GM12892 (cell line): ENCODE measurements around the gene SERPINB2. TPM values are rescaled to one million over a fixed set of nuclear protein-coding genes. Genes with fewer than 3 reads are reported as not detected.

ENCODE experiments used
- DNase-seq: peaks from one replicate; pipeline ENCODE4 v3.0.0; 2011; ENCODE audit not compliant: insufficient read length
- FAIRE-seq: peaks from 2 replicates; lab custom pipeline; 2011; peaks lifted over from hg19 to GRCh38; lab: Jason Lieb, UNC
- POLR2A ChIP-seq: IDR thresholded peaks from 2 replicates; pipeline ENCODE4 v1.6.1; 2011; ENCODE audit warnings: low read depth, low read length, control low read depth
- POLR2AphosphoS5 ChIP-seq: IDR thresholded peaks from 2 replicates; pipeline ENCODE4 v1.6.1; 2011; ENCODE audit warnings: low read depth, low read length, control low read depth
- TAF1 ChIP-seq: IDR thresholded peaks from 2 replicates; pipeline ENCODE4 v1.6.1; 2011; ENCODE audit warnings: low read depth, mild to moderate bottlenecking, control low read depth, low read length, borderline replicate concordance
- polyA plus RNA-seq: library from polyadenylated mRNA; unstranded; fragments of >200 nt; gene quantifications from one replicate; pipeline ENCODE4 v1.2.1, GENCODE V29; 2012; ENCODE audit warnings: missing spikeins, inconsistent platforms; ENCODE audit not compliant: missing spikeins

SERPINB2 gene
- 0.55 TPM for polyA plus RNA-seq

GRCh38 chr18:63887424-63887823 is at the start of gene SERPINB2:
Gene SERPINB2, plus strand, starts transcription at chr18:63887705. Its CDS starts 3,740 bp downstream, at chr18:63891445.
- TF ChIP-seq POLR2AphosphoS5 (no peak), POLR2A (no peak), TAF1 (no peak)
- no peak for DNase-seq
- FAIRE-seq, result no peak

- no peak for FAIRE-seq
- no peak for DNase-seq
- TF ChIP-seq POLR2A, result no peak
- no peak for TF ChIP-seq POLR2AphosphoS5
- TF ChIP-seq TAF1, result no peak
These were observed 44.5 kb upstream of the SERPINB2 start for GRCh38 chr18:63843008-63843407.

GRCh38 chr18:63844254-63844653 is 43.3 kb upstream of the SERPINB2 start:
- FAIRE-seq, result peak; percentile 14
- DNase-seq, result no peak

GRCh38 chr18:63848159-63848558 is 39.3 kb upstream of the SERPINB2 start:
- peak; percentile 75 for FAIRE-seq

More at GRCh38 chr18:63844254-63844653, 43.3 kb upstream of the SERPINB2 start:
- no peak for TF ChIP-seq TAF1
- TF ChIP-seq POLR2AphosphoS5, result no peak
- no peak for TF ChIP-seq POLR2A

GRCh38 chr18:63850020-63850419 is 37.5 kb upstream of the SERPINB2 start:
- FAIRE-seq, result no peak
- TF ChIP-seq POLR2AphosphoS5 (no peak), POLR2A (no peak), TAF1 (no peak)
- no peak for DNase-seq

More at GRCh38 chr18:63848159-63848558, 39.3 kb upstream of the SERPINB2 start:
- TF ChIP-seq POLR2AphosphoS5 (no peak), POLR2A (no peak), TAF1 (no peak)
- DNase-seq, result no peak

GRCh38 chr18:63850636-63851035 is 36.9 kb upstream of the SERPINB2 start:
- no peak for TF ChIP-seq TAF1
- TF ChIP-seq POLR2AphosphoS5, result no peak
- no peak for TF ChIP-seq POLR2A
- no peak for FAIRE-seq
- no peak for DNase-seq

GRCh38 chr18:63858456-63858855 is 29.0 kb upstream of the SERPINB2 start:
- no peak for FAIRE-seq
- no peak for DNase-seq

GRCh38 chr18:63859781-63860475 is 27.6 kb upstream of the SERPINB2 start:
- no peak for FAIRE-seq
- no peak for TF ChIP-seq TAF1
- TF ChIP-seq POLR2AphosphoS5, result no peak
- TF ChIP-seq POLR2A, result no peak
- DNase-seq, result no peak

More at GRCh38 chr18:63858456-63858855, 29.0 kb upstream of the SERPINB2 start:
- TF ChIP-seq POLR2A (no peak), POLR2AphosphoS5 (no peak), TAF1 (no peak)

- TF ChIP-seq POLR2A, result no peak
- TF ChIP-seq TAF1, result no peak
- no peak for TF ChIP-seq POLR2AphosphoS5
- DNase-seq (no peak), FAIRE-seq (no peak)
These were observed 27.0 kb upstream of the SERPINB2 start for GRCh38 chr18:63860531-63860930.

GRCh38 chr18:63867368-63868125 is 20.0 kb upstream of the SERPINB2 start:
- no peak for FAIRE-seq
- no peak for DNase-seq
- TF ChIP-seq TAF1, result no peak
- no peak for TF ChIP-seq POLR2AphosphoS5
- TF ChIP-seq POLR2A, result no peak

GRCh38 chr18:63868546-63868945 is 19.0 kb upstream of the SERPINB2 start:
- FAIRE-seq (no peak), DNase-seq (no peak)
- no peak for TF ChIP-seq TAF1
- TF ChIP-seq POLR2AphosphoS5, result no peak
- TF ChIP-seq POLR2A, result no peak

- TF ChIP-seq POLR2A (no peak), POLR2AphosphoS5 (no peak), TAF1 (no peak)
- FAIRE-seq, result no peak
- DNase-seq, result no peak
These were observed 18.1 kb upstream of the SERPINB2 start for GRCh38 chr18:63869374-63869773.
